BLaER1 (cell line): ENCODE data around the gene NUP50.

Experiments used
- H3K27ac ChIP-seq: shearing (Covaris generic); formaldehyde crosslinking; 2 replicates; pipeline ENCODE4 v1.8.1; 2022
- H3K27me3 ChIP-seq: shearing (Covaris generic); formaldehyde crosslinking; 2 replicates; pipeline ENCODE4 v1.8.1; 2022
- H3K36me3 ChIP-seq: shearing (Covaris generic); formaldehyde crosslinking; 2 replicates; pipeline ENCODE4 v1.8.1; 2022
- H3K4me1 ChIP-seq: shearing (Covaris generic); formaldehyde crosslinking; 2 replicates; pipeline ENCODE4 v1.8.1; 2022
- H3K4me2 ChIP-seq: shearing (Covaris generic); formaldehyde crosslinking; 2 replicates; pipeline ENCODE4 v1.8.1; 2022
- H3K4me3 ChIP-seq: shearing (Covaris generic); formaldehyde crosslinking; 2 replicates; pipeline ENCODE4 v1.8.1; 2022
- H3K9ac ChIP-seq: shearing (Covaris generic); formaldehyde crosslinking; 2 replicates; pipeline ENCODE4 v1.8.1; 2022
- H3K9me3 ChIP-seq: shearing (Covaris generic); formaldehyde crosslinking; 2 replicates; pipeline ENCODE4 v1.8.1; 2022
- H4K20me1 ChIP-seq: shearing (Covaris generic); formaldehyde crosslinking; 2 replicates; pipeline ENCODE4 v1.8.1; 2022
- Cebpa-rat ChIP-seq: shearing (Covaris generic); IDR thresholded peaks from 2 replicates; pipeline ENCODE4 v1.8.1; 2022

NUP50 gene

DNA sequence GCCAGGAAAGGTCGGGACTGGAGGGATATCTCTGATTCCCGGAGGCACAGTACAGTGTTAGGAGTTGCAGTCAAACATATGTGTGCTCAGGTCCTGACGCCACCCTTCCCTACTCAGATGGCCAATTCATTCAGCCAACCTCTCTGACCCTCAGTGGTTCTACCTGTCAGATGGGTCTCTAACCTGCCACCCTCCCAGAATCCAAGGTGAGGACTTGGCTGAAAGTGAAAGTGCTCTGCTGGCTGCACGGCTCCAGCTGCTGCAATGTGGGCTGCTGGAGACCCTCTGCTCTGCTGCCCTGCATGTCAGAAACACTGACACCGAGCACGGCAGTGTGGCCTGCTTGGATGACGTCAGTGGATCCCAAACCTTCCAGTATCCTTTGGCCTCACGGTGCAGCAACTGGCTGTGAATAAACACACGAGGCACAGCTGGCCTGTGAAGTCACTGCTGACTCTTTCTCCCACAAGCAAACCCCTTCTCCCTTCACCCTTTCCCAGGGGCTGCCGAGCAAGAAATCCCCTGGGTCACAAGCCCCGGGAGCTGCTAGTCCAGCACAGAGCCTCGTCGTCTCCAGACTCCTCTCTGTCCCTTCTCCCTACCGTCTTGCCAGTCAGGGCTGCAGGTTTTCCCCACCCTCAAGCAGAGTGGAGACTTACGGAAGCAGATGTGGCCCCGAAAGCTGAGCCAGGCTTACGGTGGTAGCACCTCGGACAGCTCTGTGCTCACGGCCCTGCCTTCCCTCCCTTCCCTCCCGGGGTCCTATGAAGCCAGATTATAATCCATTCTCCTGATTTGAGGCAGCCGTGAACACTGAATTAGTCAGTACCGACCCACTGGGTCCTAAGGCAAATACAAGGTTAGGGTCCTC is 52.6 kb downstream of the NUP50 start:
- no peak for TF ChIP-seq Cebpa-rat
- no peaks in the 10 kb centered on the region for H3K9me3 ChIP-seq
- H4K20me1 ChIP-seq = peaks cover 100% of the 10 kb centered on the region
- no peaks in the 10 kb centered on the region for H3K27me3 ChIP-seq
- peak overlapping the region; percentile 5; the same call in 1 of the 2 replicates for H3K4me2 ChIP-seq
- H3K9ac ChIP-seq = no peak overlapping the region
- H3K4me1 ChIP-seq = peaks cover 58% of the 10 kb centered on the region
- no peak overlapping the region for H3K4me3 ChIP-seq
- peaks cover 27% of the 10 kb centered on the region for H3K36me3 ChIP-seq
- no peak overlapping the region for H3K27ac ChIP-seq

DNA sequence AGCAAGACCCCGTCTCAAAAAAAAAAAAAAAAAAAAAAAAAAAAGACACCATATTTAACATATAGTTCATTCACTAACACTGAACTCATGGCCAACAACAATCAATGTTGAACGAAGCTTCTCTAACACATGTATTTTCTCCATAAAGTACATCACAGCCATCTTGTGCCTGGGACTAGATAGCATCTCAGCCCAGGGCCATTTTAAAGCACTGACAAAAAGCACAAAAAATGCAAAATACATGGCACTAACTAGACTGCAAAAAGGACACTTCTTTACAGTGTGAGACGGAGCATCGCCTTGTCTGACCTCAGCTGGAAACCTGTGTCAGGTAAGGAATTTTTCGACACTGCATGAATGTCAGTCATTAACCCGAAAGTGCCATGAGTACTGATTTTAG is 53.6 kb downstream of the NUP50 start:
- Histone ChIP-seq H3K36me3 (peaks cover 18% of the 10 kb centered on the region), H3K9me3 (no peaks in the 10 kb centered on the region), H4K20me1 (peaks cover 100% of the 10 kb centered on the region), H3K27ac (no peak overlapping the region), H3K9ac (no peak overlapping the region), H3K4me2 (no peak overlapping the region), H3K4me1 (peaks cover 68% of the 10 kb centered on the region), H3K4me3 (no peak overlapping the region), H3K27me3 (no peaks in the 10 kb centered on the region)
- TF ChIP-seq Cebpa-rat = no peak

DNA sequence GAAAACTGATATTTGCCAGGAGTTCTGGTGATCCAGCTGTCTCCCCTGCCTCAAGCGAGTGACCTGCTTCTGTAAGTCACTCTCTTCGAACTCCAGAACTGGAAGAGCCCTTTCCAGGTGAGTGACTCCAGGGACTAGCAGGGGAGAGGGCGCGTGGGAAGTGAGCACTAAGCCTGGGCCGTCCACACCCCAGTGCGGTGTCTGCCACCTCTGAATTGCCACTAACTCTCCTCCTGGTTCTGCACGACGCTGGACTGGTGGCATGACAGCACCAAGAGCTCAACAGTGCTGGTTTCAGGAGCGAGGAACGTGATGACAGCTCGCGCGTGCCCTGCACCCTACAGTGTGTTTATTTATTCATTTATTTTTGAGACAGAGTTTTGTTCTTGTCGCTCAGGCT is 54.1 kb downstream of the NUP50 start:
- no peaks in the 10 kb centered on the region for H3K27me3 ChIP-seq
- H4K20me1 ChIP-seq = peaks cover 100% of the 10 kb centered on the region
- H3K36me3 ChIP-seq = 0 out of 2 replicates have a peak, but pooled peaks cover 16% of the 10 kb centered on the region
- peaks cover 72% of the 10 kb centered on the region for H3K4me1 ChIP-seq
- no peak overlapping the region for H3K27ac ChIP-seq
- no peak for TF ChIP-seq Cebpa-rat
- no peak overlapping the region for H3K4me2 ChIP-seq
- no peak overlapping the region for H3K9ac ChIP-seq
- H3K4me3 ChIP-seq = no peak overlapping the region
- no peaks in the 10 kb centered on the region for H3K9me3 ChIP-seq

DNA sequence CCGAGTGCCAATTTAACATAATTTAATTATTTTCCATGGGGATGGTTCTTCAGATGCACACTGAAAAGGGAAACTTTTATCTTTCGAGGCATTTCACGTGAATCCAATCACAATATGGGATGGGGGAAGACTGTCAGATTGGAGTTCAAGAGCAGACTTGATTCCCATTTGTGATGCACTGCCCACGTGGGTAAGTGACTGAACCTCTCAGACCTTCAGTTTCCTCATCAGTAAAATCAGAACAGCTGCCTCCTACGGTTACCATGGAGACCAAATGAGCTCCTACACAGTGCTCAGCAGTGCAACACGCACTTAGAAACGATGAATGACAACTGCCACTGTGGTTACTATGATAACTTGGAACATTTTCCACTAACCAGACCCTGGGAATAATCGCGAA is 55.3 kb downstream of the NUP50 start:
- no peaks in the 10 kb centered on the region for H3K27me3 ChIP-seq
- H3K4me2 ChIP-seq = no peak overlapping the region; the same call in 1 of the 2 replicates
- H3K4me1 ChIP-seq = peaks cover 73% of the 10 kb centered on the region
- no peaks in the 10 kb centered on the region for H3K9me3 ChIP-seq
- no peak overlapping the region for H3K27ac ChIP-seq
- H4K20me1 ChIP-seq = peaks cover 100% of the 10 kb centered on the region
- H3K4me3 ChIP-seq = no peak overlapping the region
- 0 out of 2 replicates have a peak, but pooled peaks cover 16% of the 10 kb centered on the region for H3K36me3 ChIP-seq
- no peak overlapping the region for H3K9ac ChIP-seq
- TF ChIP-seq Cebpa-rat = no peak

DNA sequence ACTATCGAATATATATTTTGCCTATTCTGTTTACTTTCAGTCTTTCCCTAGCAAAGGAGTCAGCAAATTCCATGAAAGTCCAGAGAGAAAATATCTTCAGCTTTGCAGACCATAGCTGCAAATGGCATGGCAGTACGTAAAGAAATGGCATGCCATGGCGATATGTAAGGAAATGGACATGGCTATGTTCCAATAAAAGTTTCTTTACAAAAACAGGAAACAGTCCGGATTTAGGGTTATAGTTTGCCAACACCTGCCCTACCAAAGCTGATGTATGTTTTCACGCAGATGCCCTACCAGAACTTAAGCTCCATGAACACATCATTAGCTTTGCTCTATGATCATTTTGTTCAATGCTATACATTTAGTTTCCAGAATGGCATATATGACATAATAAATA is 57.5 kb downstream of the NUP50 start:
- Histone ChIP-seq H3K9ac (no peak overlapping the region), H3K27me3 (no peaks in the 10 kb centered on the region)

GRCh38 chr22:45223304-45224117 is 59.8 kb downstream of the NUP50 start:
- H3K4me1 ChIP-seq = peaks cover 89% of the 10 kb centered on the region
- no peak for TF ChIP-seq Cebpa-rat
- H3K27ac ChIP-seq = no peak overlapping the region
- H3K9ac ChIP-seq = no peak overlapping the region
- peak overlapping the region; percentile 32 for H3K4me2 ChIP-seq
- H3K36me3 ChIP-seq = peaks cover 32% of the 10 kb centered on the region
- H4K20me1 ChIP-seq = peaks cover 100% of the 10 kb centered on the region
- H3K27me3 ChIP-seq = no peaks in the 10 kb centered on the region
- H3K9me3 ChIP-seq = no peaks in the 10 kb centered on the region
- no peak overlapping the region for H3K4me3 ChIP-seq

More for the DNA sequence above, 57.5 kb downstream of the NUP50 start:
- peaks cover 100% of the 10 kb centered on the region for H4K20me1 ChIP-seq
- H3K4me2 ChIP-seq = peak overlapping the region; percentile 26
- peaks cover 77% of the 10 kb centered on the region for H3K4me1 ChIP-seq
- no peak overlapping the region for H3K4me3 ChIP-seq
- H3K9me3 ChIP-seq = no peaks in the 10 kb centered on the region
- peaks cover 27% of the 10 kb centered on the region; the same call in 1 of the 2 replicates for H3K36me3 ChIP-seq
- H3K27ac ChIP-seq = no peak overlapping the region
- TF ChIP-seq Cebpa-rat = no peak

GRCh38 chr22:45224331-45224730 is 60.6 kb downstream of the NUP50 start:
- H3K27ac ChIP-seq = 0 out of 2 replicates have a peak overlapping the region, but pooled peaks have one; percentile 70
- TF ChIP-seq Cebpa-rat = no peak
- no peak overlapping the region for H3K9ac ChIP-seq
- no peaks in the 10 kb centered on the region for H3K27me3 ChIP-seq
- no peaks in the 10 kb centered on the region for H3K9me3 ChIP-seq
- no peak overlapping the region for H3K4me2 ChIP-seq
- no peak overlapping the region for H3K4me3 ChIP-seq
- H3K36me3 ChIP-seq = peaks cover 29% of the 10 kb centered on the region
- H3K4me1 ChIP-seq = peaks cover 81% of the 10 kb centered on the region
- peaks cover 93% of the 10 kb centered on the region for H4K20me1 ChIP-seq

DNA sequence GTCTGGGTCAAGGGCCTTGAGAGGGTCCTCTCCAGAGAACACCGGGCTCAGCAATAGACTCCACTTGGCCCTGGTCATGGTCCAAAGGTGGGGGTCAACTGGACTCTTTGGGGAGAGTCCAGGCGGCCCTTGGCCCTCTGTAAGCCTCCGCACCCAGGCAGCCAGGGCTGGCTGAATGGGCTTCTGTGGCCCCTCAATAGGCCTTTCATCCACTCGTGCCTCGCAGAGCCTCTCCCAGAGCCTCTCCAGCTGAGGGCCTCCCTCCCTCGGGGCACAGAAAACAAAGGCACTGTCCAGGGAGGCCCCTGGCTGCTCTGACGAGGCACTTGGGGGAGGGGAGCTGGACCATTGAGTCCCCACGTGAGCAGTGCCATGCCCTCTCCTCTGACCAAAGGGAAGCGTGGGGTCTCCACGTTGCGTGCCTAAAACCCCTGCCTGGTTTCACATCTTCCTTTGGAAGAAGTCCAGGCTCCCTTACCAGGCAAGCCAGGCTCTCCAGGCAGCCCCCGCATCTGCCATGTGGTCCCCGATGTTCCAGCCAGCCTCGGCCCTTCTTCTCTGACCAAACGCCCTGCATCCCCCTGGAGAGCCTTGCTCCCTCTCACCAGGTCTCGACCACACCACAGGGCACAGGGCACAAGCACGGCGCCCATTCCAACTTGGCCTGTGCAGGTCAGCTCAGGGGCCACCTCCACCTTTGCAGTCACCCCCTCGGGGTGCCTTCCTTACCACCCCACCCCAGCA is 61.4 kb downstream of the NUP50 start:
- Histone ChIP-seq H3K4me3 (no peak overlapping the region), H4K20me1 (peaks cover 93% of the 10 kb centered on the region), H3K27ac (peak overlapping the region; percentile 70), H3K9me3 (no peaks in the 10 kb centered on the region), H3K4me1 (peaks cover 83% of the 10 kb centered on the region), H3K36me3 (peaks cover 34% of the 10 kb centered on the region), H3K4me2 (peak overlapping the region; percentile 68), H3K27me3 (no peaks in the 10 kb centered on the region), H3K9ac (0 out of 2 replicates have a peak overlapping the region, but pooled peaks have one; percentile 11)
- TF ChIP-seq Cebpa-rat = no peak
